HG02798 (cell line): ENCODE results near the gene NTN5.
A peak's percentile ranks its signal among the peaks of the same experiment; 100 is the strongest.
"Not testable (repeated sequence)": the region's sequence is repeated elsewhere in the genome, so short reads cannot be mapped to it uniquely, and the experiment has no call there.

Experiments
- ATAC-seq: cut with Tn5 transposase; IDR thresholded peaks from one replicate; pipeline ENCODE4 v1.9.1; 2021; ENCODE audit warnings: mild to moderate bottlenecking; ENCODE audit not compliant: unreplicated experiment, poor library complexity

The NTN5 gene

DNA sequence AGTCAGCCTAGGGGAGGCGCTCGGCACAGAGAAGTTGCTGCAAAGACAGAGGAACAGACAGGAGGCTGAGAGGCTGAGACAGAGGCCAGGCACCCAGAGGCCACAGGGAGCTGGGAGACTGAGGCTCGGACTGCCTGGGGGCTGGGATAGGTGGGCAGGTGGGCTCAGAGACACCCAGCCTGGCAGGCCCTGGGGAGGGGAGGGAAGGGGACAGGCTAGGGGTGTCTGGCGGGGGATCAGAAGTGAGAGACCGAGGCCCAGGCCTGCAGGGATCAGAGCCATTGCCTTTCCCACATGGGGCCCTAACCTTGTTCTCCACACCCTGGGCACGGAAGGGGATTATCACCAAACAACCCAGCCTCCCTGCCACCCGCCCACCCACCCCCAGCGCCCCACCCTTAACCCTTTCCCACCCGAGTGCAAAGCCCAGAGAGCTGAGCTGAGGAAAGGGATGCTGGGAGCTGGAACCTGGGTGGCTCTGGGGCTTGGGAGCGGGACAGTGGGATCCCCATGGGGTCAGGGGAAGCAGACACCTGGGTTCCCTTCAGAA, 1.3 kb downstream of the NTN5 start:
- ATAC-seq = no peak

GRCh38 chr19:48670699-48671445, 1.9 kb downstream of the NTN5 start:
- ATAC-seq = no peak

DNA sequence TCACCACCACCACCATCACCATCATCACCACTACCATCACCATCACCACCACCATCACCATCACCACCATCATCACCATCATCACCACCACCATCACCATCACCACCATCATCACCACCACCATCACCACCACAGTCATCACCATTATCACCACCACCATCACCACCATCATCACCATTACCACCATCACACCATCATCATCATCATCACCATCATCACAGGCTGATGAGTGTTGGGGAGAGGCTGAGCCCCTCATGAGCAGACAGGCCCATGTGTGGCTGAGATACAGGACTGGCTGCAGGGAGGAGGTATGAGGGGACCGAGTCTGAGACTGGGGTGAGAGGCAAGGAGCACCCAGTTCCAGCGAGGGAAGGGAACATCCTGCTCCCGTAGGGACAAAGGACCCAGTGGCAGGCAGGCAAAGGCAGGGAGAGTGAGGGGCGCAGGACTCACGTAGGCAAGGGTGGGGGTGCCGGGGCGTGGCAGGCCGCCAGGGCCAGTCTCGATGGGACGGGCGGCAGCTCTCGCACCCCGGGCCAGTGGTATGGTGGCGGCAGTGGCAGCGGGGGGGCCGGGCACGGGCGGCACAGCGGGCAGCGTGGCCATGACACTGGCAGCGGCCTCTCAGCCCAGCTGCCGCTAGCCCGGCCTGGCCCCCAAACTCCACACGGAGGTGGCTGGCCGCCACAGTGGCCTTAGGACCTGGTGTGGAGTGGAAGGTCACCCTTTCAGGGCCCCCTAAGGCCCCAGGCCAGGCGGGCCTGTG, 2.7 kb downstream of the NTN5 start:
- ATAC-seq = no peak

- ATAC-seq = no peak
Measured at GRCh38 chr19:48668761-48669160, 4.1 kb downstream of the NTN5 start.

- no peak for ATAC-seq
Measured at GRCh38 chr19:48668332-48668731, 4.5 kb downstream of the NTN5 start.

- ATAC-seq = no peak
Measured at GRCh38 chr19:48665786-48666185, 7.0 kb downstream of the NTN5 start.

DNA sequence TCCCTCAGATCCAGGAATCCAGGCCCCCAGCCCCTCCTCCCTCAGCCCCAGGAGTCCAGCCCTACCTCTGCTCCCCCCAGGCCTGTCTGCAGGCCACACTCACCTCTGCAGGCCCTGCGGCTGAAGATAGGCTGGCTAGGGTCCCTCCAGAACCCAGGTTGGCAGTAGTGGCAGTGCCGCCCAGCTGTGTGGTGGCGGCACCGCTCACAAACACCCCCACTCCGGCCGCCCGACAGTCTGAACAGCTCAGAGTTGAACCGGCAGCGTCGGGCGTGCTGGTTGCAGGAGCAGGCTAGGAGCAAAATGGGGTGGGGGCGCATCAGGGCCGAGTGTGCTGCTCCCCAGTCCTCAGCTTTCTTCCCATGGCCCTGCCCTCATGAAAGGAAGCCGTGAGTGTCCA, 8.3 kb downstream of the NTN5 start:
- no peak for ATAC-seq

- no peak for ATAC-seq
Measured at GRCh38 chr19:48663667-48664066, 9.2 kb downstream of the NTN5 start.

GRCh38 chr19:48661711-48662090, 11.1 kb downstream of the NTN5 start:
- ATAC-seq = no peak

DNA sequence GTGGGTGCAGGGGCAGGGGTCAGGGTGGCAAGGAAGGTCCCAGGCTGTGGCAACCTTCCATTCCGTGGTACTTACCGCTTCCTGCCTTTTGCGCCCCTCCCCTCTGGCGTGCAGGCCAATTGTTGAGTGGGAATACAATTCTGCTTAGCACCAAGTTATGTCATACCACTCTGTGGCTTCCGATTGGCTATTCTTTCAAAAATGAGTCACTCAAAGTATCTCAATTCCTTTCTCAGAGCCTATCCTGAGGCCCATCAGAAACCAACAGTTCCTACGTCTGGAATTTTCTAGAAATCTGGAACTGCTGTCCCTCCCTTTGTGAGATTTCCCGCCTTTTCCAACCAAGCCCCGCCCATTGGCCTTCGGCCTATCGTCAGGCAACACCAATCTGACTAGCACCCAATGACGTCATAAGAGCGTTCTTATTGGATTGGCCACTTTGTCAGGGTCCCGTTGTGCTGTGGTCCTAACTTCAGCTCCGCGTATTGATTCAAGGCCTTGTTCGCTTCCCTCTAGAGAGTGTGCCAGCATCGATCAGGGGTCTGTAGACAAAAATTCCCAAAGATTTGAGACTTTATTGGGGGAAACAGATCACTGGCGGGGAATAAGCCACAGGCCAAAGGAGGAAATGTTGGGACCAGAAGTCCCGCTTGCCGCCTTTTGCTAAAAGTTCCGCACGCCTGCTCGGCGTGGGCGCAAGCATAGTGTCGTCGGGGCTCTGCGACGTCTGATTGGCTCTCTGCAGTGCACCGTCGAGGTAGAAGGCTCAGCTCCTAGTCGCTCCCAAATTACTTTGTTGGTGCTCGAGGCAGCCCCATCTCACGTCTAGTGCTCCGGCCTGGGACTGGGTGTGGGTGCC, 11.7 kb downstream of the NTN5 start:
- peak; percentile 87 for ATAC-seq

GRCh38 chr19:48659768-48660167, 13.0 kb downstream of the NTN5 start:
- ATAC-seq = no peak

- no peak for ATAC-seq
Measured at GRCh38 chr19:48658483-48658882, 14.3 kb downstream of the NTN5 start.

DNA sequence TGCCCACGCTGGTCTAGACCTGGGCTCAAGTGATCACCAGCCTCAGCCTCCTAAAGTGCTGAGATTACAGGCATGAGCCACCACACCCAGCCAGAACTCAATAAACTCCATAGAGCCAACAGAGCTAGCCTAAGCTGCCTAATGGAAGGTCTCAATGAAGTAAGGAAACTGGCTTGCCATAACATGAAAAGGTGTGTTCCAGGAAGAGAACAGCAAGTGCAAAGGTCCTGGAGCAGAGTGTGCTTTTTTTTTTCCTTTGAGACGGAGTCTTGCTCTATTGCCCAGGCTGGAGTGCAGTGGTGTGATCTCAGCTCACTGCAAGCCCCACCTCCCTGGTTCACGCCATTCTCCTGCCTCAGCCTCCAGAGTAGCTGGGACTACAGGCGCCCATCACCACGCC, 15.0 kb downstream of the NTN5 start:
- ATAC-seq = not testable (repeated sequence)

DNA sequence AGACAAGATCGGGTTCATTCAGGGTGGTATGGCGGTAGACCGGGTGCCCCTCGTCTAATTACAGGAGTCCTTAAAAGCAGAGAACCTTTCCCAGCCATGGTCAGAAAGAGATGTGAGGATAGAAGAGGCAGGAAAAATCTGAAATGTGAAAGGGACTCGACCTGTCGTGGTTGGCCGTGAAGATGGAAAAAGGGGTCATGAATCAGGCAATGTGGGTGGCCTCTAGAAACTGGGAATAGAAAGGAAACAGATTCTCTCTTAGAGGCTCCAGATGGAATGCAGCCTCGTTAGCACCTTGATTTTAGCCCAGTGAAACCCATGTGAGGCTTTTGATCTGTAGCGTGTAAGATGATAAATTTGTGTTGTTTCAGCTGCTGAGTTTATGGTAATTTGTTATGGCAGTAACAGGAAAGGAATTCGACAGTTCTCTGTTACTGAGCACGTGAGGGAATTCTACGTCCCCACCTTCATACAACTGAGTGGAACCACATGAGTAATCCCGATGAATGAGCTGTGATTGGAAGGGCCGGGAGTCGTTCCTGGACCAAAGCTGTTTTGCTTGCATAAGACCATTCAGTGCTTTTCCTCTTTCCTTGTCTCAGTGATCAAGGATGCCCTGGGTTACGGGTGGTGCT, 15.9 kb downstream of the NTN5 start:
- no peak for ATAC-seq

DNA sequence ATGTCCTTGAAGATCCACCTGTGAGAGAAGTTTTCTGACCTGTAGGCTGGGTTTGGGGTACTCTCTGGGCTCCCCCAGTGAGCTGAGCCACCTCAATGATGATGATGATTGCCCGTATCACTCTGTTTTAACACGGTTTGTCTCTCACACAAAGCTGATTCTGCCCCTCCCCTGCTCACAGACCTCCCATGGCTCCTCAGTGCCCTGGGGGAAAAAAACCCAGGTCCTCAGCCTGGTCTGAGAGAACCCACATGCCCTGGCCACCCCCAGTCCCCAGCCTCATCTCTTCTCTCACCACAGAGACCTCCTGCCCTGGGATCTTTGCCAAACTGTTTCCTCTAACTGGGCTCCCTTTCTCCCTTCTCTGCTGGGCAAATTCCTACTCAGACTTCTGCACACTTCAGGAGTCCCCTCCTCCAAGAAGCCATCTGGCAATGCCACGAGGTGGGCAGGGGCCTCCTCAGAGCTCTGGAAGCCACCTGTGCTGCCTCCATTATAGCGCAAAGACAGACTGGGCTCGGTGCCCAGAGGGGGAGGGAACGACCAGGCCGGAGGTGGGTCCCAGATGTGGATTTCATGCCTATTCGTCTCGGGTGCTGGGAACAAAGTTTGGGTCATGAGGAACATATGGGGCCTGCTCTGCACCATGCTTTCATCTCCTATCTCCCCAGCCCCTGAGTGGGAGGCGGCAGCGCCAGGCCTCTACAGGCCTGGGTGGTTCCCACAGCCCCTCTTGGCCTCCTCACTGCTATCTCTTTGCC, 18.3 kb downstream of the NTN5 start:
- no peak for ATAC-seq

DNA sequence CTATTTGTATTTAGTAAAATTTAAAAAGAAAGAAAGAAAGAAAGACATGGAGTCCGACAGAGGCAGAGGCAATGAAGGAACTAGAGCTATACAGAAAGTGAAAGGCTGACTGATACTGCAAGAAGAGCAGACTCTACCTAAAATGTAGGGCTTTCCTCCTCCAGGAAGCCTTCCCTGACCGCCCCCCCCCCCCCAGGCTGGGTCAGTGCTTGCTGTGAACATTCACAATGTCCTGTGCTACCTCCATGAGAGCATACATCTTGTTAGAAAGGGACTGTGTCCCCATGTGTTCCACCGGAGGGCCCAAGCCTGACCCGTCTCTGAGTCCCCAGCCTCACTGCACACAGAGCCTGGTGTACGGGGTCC, 21.2 kb downstream of the NTN5 start:
- ATAC-seq = no peak

GRCh38 chr19:48650974-48651682, 21.7 kb downstream of the NTN5 start:
- ATAC-seq = no peak

DNA sequence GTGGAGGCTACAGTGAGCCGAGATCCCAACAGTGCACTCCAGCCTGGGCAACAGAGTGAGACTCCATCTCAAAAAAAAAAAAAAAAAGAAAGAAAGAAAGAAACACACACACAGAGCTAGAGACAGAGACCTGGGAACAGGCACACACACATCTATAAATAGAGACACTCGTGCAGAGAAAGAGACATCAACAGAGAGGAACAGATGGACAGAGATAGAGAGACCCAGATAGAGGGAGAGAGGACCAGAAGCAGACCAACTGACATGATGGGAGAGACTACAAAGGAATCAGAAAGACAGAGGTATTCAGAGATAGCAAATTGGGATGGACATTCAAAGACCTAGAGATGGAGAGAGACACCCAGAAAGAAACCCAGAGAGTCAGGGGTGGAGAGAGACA, 24.7 kb downstream of the NTN5 start:
- ATAC-seq = no peak

GRCh38 chr19:48646722-48647216, 26.0 kb downstream of the NTN5 start:
- ATAC-seq = no peak
